Spleen (tissue), 11 donors: ENCODE measurements around the gene IGFALS. TPM values are rescaled to one million over a fixed set of nuclear protein-coding genes. Genes with fewer than 3 reads are reported as not detected.

Source experiments
- DNase-seq: peaks from one replicate; pipeline ENCODE4 v3.0.0-alpha.2; 2020
- H3K27ac ChIP-seq, 8 donors: fragments of 200-600 bp; sonication (generic) in 7 of 8; 1 replicate in 4 of 8; 2 replicates in 4 of 8; pipeline versions ENCODE4 v1.5.0 to v1.8.0; 2016 to 2021; ENCODE audit warnings: inconsistent platforms in 4 of 8, mild to moderate bottlenecking in 4 of 8, moderate library complexity in 1 of 8
- H3K27me3 ChIP-seq, 7 donors: fragments of 200-600 bp; sonication (generic) in 6 of 7; replicated peaks in 1 of 7; 1 replicate in 4 of 7; 2 replicates in 3 of 7; pipeline versions ENCODE4 v1.5.0 to v1.8.0; 2016 to 2021; ENCODE audit warnings: inconsistent platforms in 3 of 7, mild to moderate bottlenecking in 1 of 7
- H3K36me3 ChIP-seq, 6 donors: fragments of 200-600 bp; sonication (generic) in 5 of 6; 1 replicate in 4 of 6; 2 replicates in 2 of 6; pipeline versions ENCODE4 v1.5.0 to v1.8.0; 2016 to 2021; ENCODE audit warnings: inconsistent platforms in 2 of 6
- H3K4me1 ChIP-seq, 6 donors: fragments of 200-600 bp; sonication (generic) in 5 of 6; 1 replicate in 3 of 6; 2 replicates in 3 of 6; pipeline versions ENCODE4 v1.5.0 to v1.8.0; 2016 to 2021; ENCODE audit warnings: inconsistent platforms in 3 of 6
- H3K4me3 ChIP-seq, 8 donors: fragments of 200-600 bp; sonication (generic) in 7 of 8; 1 replicate in 4 of 8; 2 replicates in 4 of 8; pipeline versions ENCODE4 v1.5.0 to v1.8.0; 2016 to 2021; ENCODE audit warnings: inconsistent platforms in 4 of 8, mild to moderate bottlenecking in 4 of 8, moderate library complexity in 2 of 8
- H3K9me3 ChIP-seq, 8 donors: fragments of 200-600 bp; sonication (generic) in 7 of 8; 1 replicate in 4 of 8; 2 replicates in 4 of 8; pipeline versions ENCODE4 v1.5.0 to v1.8.0; 2016 to 2021; ENCODE audit warnings: inconsistent platforms in 4 of 8
- POLR2A ChIP-seq, 3 donors: fragments of 450-650 bp; IDR thresholded peaks; one replicate each; pipeline ENCODE4 v1.5.1; 2017; ENCODE audit warnings: antibody characterized with exemption in 3 of 3, mild to moderate bottlenecking in 1 of 3
- POLR2AphosphoS5 ChIP-seq, 3 donors: sonication (generic); formaldehyde crosslinking; IDR thresholded peaks; one replicate each; pipeline ENCODE4 v1.5.1; 2017; ENCODE audit warnings: antibody characterized with exemption in 3 of 3
- WGBS, 5 donors: extraction: QIAGEN DNeasy Blood & Tissue Kit in 3 of 5; methylation state at CpG; one replicate each; pipeline versions ENCODE4 v1.1.5 to v1.1.7; 2013 to 2018; 5-methylcytosine and 5-hydroxymethylcytosine counted together
- intact Hi-C: fragments of 100-400 bp; cut with DNase I; formaldehyde crosslinking; loops from one replicate; pipeline ENCODE4 v1.15.0; 2023; ENCODE audit warnings: low total_unique reads
- polyA plus RNA-seq, 3 donors: library from polyadenylated mRNA; stranded (reverse); fragments of 200-250 nt; gene quantifications; one replicate each; pipeline ENCODE4 v1.2.1, GENCODE V29; 2013
- total RNA-seq, 7 donors: library from RNA; depleted of rRNA in 3 of 7; stranded (reverse); fragments of >200 nt in 3 of 7; fragmentation: NEBNext Ultra II Directional in 4 of 7; extraction: Animal tissue kit (Norgen Biotek cat#: 25700) in 4 of 7; gene quantifications; one replicate each; pipeline versions ENCODE4 v1.1.0 to v1.2.1, GENCODE V29; 2016 to 2021
- TF ChIP-seq, protein P1 (sequence below), 11 experiments: fragments of 200-600 bp in 7 of 11; fragments of 450-650 bp in 4 of 11; sonication (generic) in 4 of 11; IDR thresholded peaks in 8 of 11; conservative IDR thresholded peaks in 3 of 11; 1 replicate in 7 of 11; 2 replicates in 4 of 11; pipeline versions ENCODE4 v1.4.0 to v1.8.0; 2016 to 2021; ENCODE audit warnings: antibody characterized with exemption in 11 of 11, inconsistent platforms in 4 of 11, mild to moderate bottlenecking in 1 of 11
- donor health status: healthy with polysubstance abuse.
- donor health status: DM: no; HTN: no; CAD: no; lungs with moderate emphysema.
- donor health status: DM: no; HTN: no; CAD: no.
- donor health status: Bipolar disorder and iron deficiency.
- donor health status: healthy.
- donor health status: DM: no; HTN: no; CAD: no.
- donor health status: DM: yes; HTN: yes; CAD: no.

The IGFALS gene
- total and polyA plus RNA-seq, 10 donors: 0.14 to 0.63 (median 0.29) TPM; not detected in 2

GRCh38 chr16:1784977-1785845, 8.3 kb downstream of the IGFALS start:
- Histone ChIP-seq H3K27ac (no peak overlapping the region), H3K9me3 (no peaks in the 10 kb centered on the region), H3K27me3 (no peaks in the 10 kb centered on the region), H3K36me3 (peaks cover 0 to 66% (median 41%) of the 10 kb centered on the region in 6 donors), H3K4me1 (peaks cover 18 to 60% (median 44%) of the 10 kb centered on the region in 6 donors), H3K4me3 (no peak overlapping the region)
- TF ChIP-seq, protein P1, sequence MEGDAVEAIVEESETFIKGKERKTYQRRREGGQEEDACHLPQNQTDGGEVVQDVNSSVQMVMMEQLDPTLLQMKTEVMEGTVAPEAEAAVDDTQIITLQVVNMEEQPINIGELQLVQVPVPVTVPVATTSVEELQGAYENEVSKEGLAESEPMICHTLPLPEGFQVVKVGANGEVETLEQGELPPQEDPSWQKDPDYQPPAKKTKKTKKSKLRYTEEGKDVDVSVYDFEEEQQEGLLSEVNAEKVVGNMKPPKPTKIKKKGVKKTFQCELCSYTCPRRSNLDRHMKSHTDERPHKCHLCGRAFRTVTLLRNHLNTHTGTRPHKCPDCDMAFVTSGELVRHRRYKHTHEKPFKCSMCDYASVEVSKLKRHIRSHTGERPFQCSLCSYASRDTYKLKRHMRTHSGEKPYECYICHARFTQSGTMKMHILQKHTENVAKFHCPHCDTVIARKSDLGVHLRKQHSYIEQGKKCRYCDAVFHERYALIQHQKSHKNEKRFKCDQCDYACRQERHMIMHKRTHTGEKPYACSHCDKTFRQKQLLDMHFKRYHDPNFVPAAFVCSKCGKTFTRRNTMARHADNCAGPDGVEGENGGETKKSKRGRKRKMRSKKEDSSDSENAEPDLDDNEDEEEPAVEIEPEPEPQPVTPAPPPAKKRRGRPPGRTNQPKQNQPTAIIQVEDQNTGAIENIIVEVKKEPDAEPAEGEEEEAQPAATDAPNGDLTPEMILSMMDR (IDR thresholded peaks at IDR 0.05 in 8 of 11, conservative IDR thresholded peaks at IDR 0.05 in 3 of 11): no peak
- TF ChIP-seq POLR2AphosphoS5 (IDR thresholded peaks at IDR 0.05) (no peak), POLR2A (IDR thresholded peaks at IDR 0.05) (no peak)
- 92 to 97% (median 94%) methylated on average over 22 to 26 of the region's 26 CpGs for WGBS, 5 donors
- intact Hi-C loops: no loop called here
- peak; percentile 71 for DNase-seq

- peaks cover 22 to 85% (median 52%) of the 10 kb centered on the region in 6 donors for H3K4me1 ChIP-seq
- 0 to 1% (median 0%) methylated on average over 31 to 102 of the region's 102 CpGs for WGBS, 5 donors
- peak within 1 kb of the TSS; percentile 69 to 97 (median 94) for H3K27ac ChIP-seq
- H3K9me3 ChIP-seq: no peaks in the 10 kb centered on the region
- H3K36me3 ChIP-seq: peaks cover 0 to 66% (median 33%) of the 10 kb centered on the region in 6 donors
- peak within 1 kb of the TSS; percentile 86 to 100 (median 94) for H3K4me3 ChIP-seq
- intact Hi-C loops: no loop called here
- TF ChIP-seq POLR2A (IDR thresholded peaks at IDR 0.05) (peak in 2 of 3 donors; percentile 32 to 35), POLR2AphosphoS5 (IDR thresholded peaks at IDR 0.05) (peak; percentile 88 to 95 (median 93))
- TF ChIP-seq, protein P1 (IDR thresholded peaks at IDR 0.05 in 8 of 11, conservative IDR thresholded peaks at IDR 0.05 in 3 of 11): peak in 4 of 11 experiments; percentile 4 to 59 (median 38)
- no peaks in the 10 kb centered on the region for H3K27me3 ChIP-seq
- peak; percentile 100 for DNase-seq
Measured at GRCh38 chr16:1782408-1783264, 10.9 kb downstream of the IGFALS start, which contains the start of the genes NUBP2 and SPSB3. NUBP2 (plus strand) TSS chr16:1782960; CDS start chr16:1783021, 61 bp downstream. SPSB3 (minus strand) TSS chr16:1782571; CDS start chr16:1781483, 1,088 bp downstream.

DNA sequence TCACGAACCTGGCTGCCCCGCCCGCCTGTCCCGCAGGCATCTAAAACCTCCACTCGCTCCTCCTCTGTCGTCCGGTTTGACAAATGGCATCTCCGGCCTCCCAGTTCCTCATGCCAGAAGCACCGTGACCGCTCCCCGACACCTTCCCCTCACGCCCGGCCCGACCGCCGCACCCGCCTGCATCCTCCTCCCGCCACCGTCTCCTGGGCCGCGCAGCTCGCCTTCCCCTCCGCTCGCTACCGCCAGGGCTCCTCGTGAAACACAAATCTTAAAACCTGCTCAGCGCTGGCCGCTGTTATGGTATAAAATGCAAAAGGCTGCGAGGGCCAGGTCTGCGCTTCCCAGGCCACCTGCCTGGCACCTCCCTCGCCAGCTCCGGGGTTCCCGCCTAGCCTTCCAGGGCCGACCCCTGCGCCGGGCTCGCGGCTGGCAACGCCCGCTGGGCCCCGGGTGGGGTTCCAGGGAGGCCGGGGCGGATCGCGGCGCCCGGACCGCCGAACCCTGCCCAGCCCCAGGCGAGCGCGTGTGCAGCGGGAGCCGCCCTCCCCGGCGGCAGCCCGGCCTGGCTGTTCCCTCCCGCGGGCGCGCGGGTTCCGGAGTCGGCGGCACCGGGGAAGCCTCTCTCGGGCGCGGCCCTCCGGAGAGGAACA, 11.6 kb downstream of the IGFALS start:
- H3K36me3 ChIP-seq: peaks cover 0 to 66% (median 33%) of the 10 kb centered on the region in 6 donors
- WGBS, 5 donors: 0 to 2% (median 1%) methylated on average over 30 to 70 of the region's 70 CpGs
- TF ChIP-seq POLR2AphosphoS5 (IDR thresholded peaks at IDR 0.05) (peak; percentile 0 to 55 (median 35)), POLR2A (IDR thresholded peaks at IDR 0.05) (no peak)
- TF ChIP-seq, protein P1 (IDR thresholded peaks at IDR 0.05 in 8 of 11, conservative IDR thresholded peaks at IDR 0.05 in 3 of 11): peak in 1 of 11 experiments; percentile 21
- no peaks in the 10 kb centered on the region for H3K27me3 ChIP-seq
- H3K4me3 ChIP-seq: peak overlapping the region; percentile 86 to 100 (median 94)
- peak; percentile 89 for DNase-seq
- intact Hi-C loops: no loop called here
- peak overlapping the region; percentile 69 to 97 (median 94) for H3K27ac ChIP-seq
- no peaks in the 10 kb centered on the region for H3K9me3 ChIP-seq
- peaks cover 22 to 88% (median 50%) of the 10 kb centered on the region in 6 donors for H3K4me1 ChIP-seq
